Endothelial cell of umbilical vein (primary cell): ENCODE data around the gene CRYBG3. TPM values are rescaled to one million over a fixed set of nuclear protein-coding genes. Genes with fewer than 3 reads are reported as not detected.

ENCODE experiments used
- BruUV-seq: library from RNA; stranded (reverse); fragments of 400-500 nt; replicated peaks from 2 replicates; lab custom pipeline; 2021; lab: Mats Ljungman, UMichigan
- CTCF ChIA-PET: fragments of 300-600, 350-600 bp; sonication (Branson Sonifier 250); formaldehyde crosslinking; loops from one replicate; lab custom pipeline; 2021; ENCODE audit warnings: antibody characterized with exemption, inconsistent platforms; lab: Charles Lee
- POLR2A ChIA-PET: fragments of 300-600, 350-600 bp; sonication (Branson Sonifier 250); formaldehyde crosslinking; loops from one replicate; lab custom pipeline; 2021; ENCODE audit warnings: antibody characterized with exemption, inconsistent platforms; lab: Charles Lee
- DNase-seq: peaks from one replicate; pipeline ENCODE4 v3.0.0-alpha.2; 2011; ENCODE audit warnings: low read depth, low spot score
- FAIRE-seq: peaks from 2 replicates; lab custom pipeline; 2011; peaks lifted over from hg19 to GRCh38; lab: Jason Lieb, UNC
- H2AFZ ChIP-seq: 2 replicates; pipeline ENCODE4 v1.6.0; 2012; ENCODE audit warnings: low read depth, low read length, control low read depth, inconsistent platforms
- H3K27ac ChIP-seq: 2 replicates; pipeline ENCODE4 v1.5.1; 2011; ENCODE audit warnings: low read depth, mild to moderate bottlenecking, control low read depth, low read length, moderate library complexity; ENCODE audit not compliant: insufficient read depth
- H3K27me3 ChIP-seq, 2 experiments: 2 replicates each; pipeline versions ENCODE4 v1.6.0 to v1.6.1; 2011; ENCODE audit warnings: low read length in 2 of 2, mixed read lengths in 1 of 2; ENCODE audit not compliant: control insufficient read depth in 2 of 2, insufficient read depth in 2 of 2
- H3K36me3 ChIP-seq, 2 experiments: 2 replicates in 1 of 2; 3 replicates in 1 of 2; pipeline ENCODE4 v1.5.1; 2011; ENCODE audit warnings: low read length in 2 of 2, mild to moderate bottlenecking in 1 of 2, moderate library complexity in 1 of 2; ENCODE audit not compliant: control insufficient read depth in 2 of 2, insufficient read depth in 2 of 2; ENCODE audit errors: extremely low read depth in 1 of 2
- H3K4me1 ChIP-seq: 3 replicates; pipeline ENCODE4 v1.5.1; 2011; ENCODE audit warnings: mild to moderate bottlenecking, low read length; ENCODE audit not compliant: control insufficient read depth, insufficient read depth; ENCODE audit errors: extremely low read depth
- H3K4me2 ChIP-seq: 2 replicates; pipeline ENCODE4 v1.6.1; 2011; ENCODE audit warnings: low read length, control low read depth, mixed read lengths; ENCODE audit not compliant: insufficient read depth
- H3K4me3 ChIP-seq, 3 experiments: fragments of 200-600 bp in 1 of 3; sonication (generic), shearing (Covaris generic) in 1 of 3; replicated peaks in 1 of 3; 2 replicates each; pipeline ENCODE4 v1.5.1; 2011 to 2016; ENCODE audit warnings: control low read depth in 3 of 3, low read length in 3 of 3, mild to moderate bottlenecking in 2 of 3, inconsistent platforms in 1 of 3, low read depth in 1 of 3, moderate library complexity in 1 of 3; ENCODE audit not compliant: insufficient read depth in 1 of 3
- H3K79me2 ChIP-seq: 2 replicates; pipeline ENCODE4 v1.6.0; 2012; ENCODE audit warnings: low read length, inconsistent platforms; ENCODE audit not compliant: control insufficient read depth, insufficient read depth
- H3K9ac ChIP-seq: replicated peaks from 2 replicates; pipeline ENCODE3; 2011; ENCODE audit warnings: low read length, control low read depth; ENCODE audit not compliant: insufficient read depth; ENCODE audit errors: extremely low read depth
- H3K9me1 ChIP-seq: replicated peaks from 3 replicates; pipeline ENCODE4 v1.6.0; 2011; ENCODE audit warnings: mild to moderate bottlenecking, low read length; ENCODE audit not compliant: control insufficient read depth, insufficient read depth; ENCODE audit errors: extremely low read depth
- H3K9me3 ChIP-seq: replicated peaks from 2 replicates; pipeline ENCODE4 v1.5.1; 2012; ENCODE audit warnings: low read length, inconsistent platforms; ENCODE audit not compliant: control insufficient read depth, insufficient read depth
- H4K20me1 ChIP-seq: replicated peaks from 2 replicates; pipeline ENCODE3; 2011; ENCODE audit warnings: mild to moderate bottlenecking, low read length; ENCODE audit not compliant: control insufficient read depth, insufficient read depth; ENCODE audit errors: extremely low read depth
- EZH2 ChIP-seq: IDR thresholded peaks from 2 replicates; pipeline ENCODE4 v1.6.1; 2012; ENCODE audit warnings: borderline replicate concordance, low read depth, mild to moderate bottlenecking, moderate library complexity, low read length, inconsistent platforms; ENCODE audit not compliant: severe bottlenecking
- FOS ChIP-seq: IDR thresholded peaks from 2 replicates; pipeline ENCODE4 v1.6.1; 2011; ENCODE audit warnings: mild to moderate bottlenecking, low read length, moderate library complexity, borderline replicate concordance; ENCODE audit not compliant: insufficient read depth
- GATA2 ChIP-seq: IDR thresholded peaks from 2 replicates; pipeline ENCODE4 v1.7.0; 2011; ENCODE audit warnings: low read depth, mild to moderate bottlenecking, moderate library complexity, mixed read lengths, low read length; ENCODE audit not compliant: insufficient read length, insufficient read depth
- MYC ChIP-seq: IDR thresholded peaks from one replicate; pipeline ENCODE4 v1.6.1; 2011; ENCODE audit warnings: mild to moderate bottlenecking, low read depth, low read length
- POLR2A ChIP-seq: IDR thresholded peaks from 2 replicates; pipeline ENCODE4 v1.6.1; 2012; ENCODE audit warnings: low read depth, mild to moderate bottlenecking, control low read depth, low read length
- POLR2AphosphoS5 ChIP-seq: IDR thresholded peaks from 2 replicates; pipeline ENCODE4 v1.6.1; 2012; ENCODE audit warnings: low read depth, mild to moderate bottlenecking, control low read depth, low read length, moderate library complexity; ENCODE audit not compliant: insufficient read depth
- dilution Hi-C: fragments of 300-500 bp; cut with MboI; formaldehyde crosslinking; loops from one replicate; pipeline ENCODE4 v1.15.0; 2019; ENCODE audit warnings: low sequenced_read_pairs; ENCODE audit not compliant: extremely low pct_ligation_motif_present
- intact Hi-C: fragments of 100-400 bp; cut with micrococcal nuclease; formaldehyde crosslinking; loops from one replicate; pipeline ENCODE4 v1.10.0; 2022
- polyA plus RNA-seq, 4 experiments: library from polyadenylated mRNA; depleted of rRNA in 3 of 4; stranded (reverse) in 3 of 4; unstranded in 1 of 4; fragments of >200 nt; gene quantifications; 2 replicates each; pipeline versions ENCODE4 v1.2.1 to v1.2.3, GENCODE V29; 2011 to 2012; ENCODE audit warnings: missing spikeins in 1 of 4
- total RNA-seq: library from RNA; stranded (reverse); gene quantifications from 2 replicates; pipeline ENCODE4 v1.2.3, GENCODE V29; 2021
- TF ChIP-seq, protein P1 (sequence below): IDR thresholded peaks from 2 replicates; pipeline ENCODE4 v1.6.1; 2011; ENCODE audit not compliant: insufficient read depth, insufficient read length
- TF ChIP-seq, protein P2 (sequence below), 2 donors: IDR thresholded peaks; 1 replicate in 1 of 2; 2 replicates in 1 of 2; pipeline ENCODE4 v1.5.1; 2011; ENCODE audit warnings: low read length in 2 of 2, mild to moderate bottlenecking in 2 of 2, moderate library complexity in 2 of 2, control low read depth in 1 of 2, inconsistent platforms in 1 of 2, low read depth in 1 of 2; ENCODE audit not compliant: insufficient read depth in 1 of 2; ENCODE audit errors: extremely low read depth in 1 of 2

The CRYBG3 gene
- total and polyA plus RNA-seq, 2 donors (not counting 3 experiments of a cell fraction or from before 2014, with no cell fraction given), result 2.8 to 15.0 TPM

DNA sequence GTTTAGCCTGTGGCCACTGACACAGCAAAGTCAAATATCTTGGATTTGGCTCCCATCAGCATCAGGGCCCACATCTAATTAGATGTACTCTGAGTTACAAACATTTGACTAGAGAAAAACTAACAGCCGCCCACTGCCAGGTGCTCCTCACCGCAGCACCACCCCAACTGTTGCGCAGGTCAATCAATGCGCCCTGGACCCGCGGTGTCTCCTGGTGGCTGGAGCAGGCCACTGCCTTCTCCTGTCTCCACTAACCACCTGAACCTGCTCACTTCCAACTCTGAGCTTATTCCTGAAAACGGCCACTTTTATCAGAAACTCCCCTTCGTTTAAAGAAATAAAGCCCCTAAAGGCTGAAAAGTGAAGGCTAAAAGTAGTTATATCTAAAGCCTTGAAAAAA lies 146.2 kb downstream of the CRYBG3 start:
- Histone ChIP-seq H3K27me3 (no peaks in the 10 kb centered on the region), H3K9ac (no peak overlapping the region), H3K9me1 (no peaks in the 10 kb centered on the region), H3K4me1 (peaks cover 17% of the 10 kb centered on the region), H3K4me3 (no peak overlapping the region), H3K9me3 (no peaks in the 10 kb centered on the region), H3K79me2 (peaks cover 52% of the 10 kb centered on the region), H3K4me2 (no peak overlapping the region), H2AFZ (no peak overlapping the region), H3K36me3 (no peaks in the 10 kb centered on the region), H3K27ac (no peak overlapping the region), H4K20me1 (no peaks in the 10 kb centered on the region)
- TF ChIP-seq MYC (no peak), EZH2 (no peak), POLR2A (no peak), GATA2 (no peak), FOS (no peak), POLR2AphosphoS5 (no peak)
- TF ChIP-seq, protein P1, sequence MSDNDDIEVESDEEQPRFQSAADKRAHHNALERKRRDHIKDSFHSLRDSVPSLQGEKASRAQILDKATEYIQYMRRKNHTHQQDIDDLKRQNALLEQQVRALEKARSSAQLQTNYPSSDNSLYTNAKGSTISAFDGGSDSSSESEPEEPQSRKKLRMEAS, result no peak
- TF ChIP-seq, protein P2, sequence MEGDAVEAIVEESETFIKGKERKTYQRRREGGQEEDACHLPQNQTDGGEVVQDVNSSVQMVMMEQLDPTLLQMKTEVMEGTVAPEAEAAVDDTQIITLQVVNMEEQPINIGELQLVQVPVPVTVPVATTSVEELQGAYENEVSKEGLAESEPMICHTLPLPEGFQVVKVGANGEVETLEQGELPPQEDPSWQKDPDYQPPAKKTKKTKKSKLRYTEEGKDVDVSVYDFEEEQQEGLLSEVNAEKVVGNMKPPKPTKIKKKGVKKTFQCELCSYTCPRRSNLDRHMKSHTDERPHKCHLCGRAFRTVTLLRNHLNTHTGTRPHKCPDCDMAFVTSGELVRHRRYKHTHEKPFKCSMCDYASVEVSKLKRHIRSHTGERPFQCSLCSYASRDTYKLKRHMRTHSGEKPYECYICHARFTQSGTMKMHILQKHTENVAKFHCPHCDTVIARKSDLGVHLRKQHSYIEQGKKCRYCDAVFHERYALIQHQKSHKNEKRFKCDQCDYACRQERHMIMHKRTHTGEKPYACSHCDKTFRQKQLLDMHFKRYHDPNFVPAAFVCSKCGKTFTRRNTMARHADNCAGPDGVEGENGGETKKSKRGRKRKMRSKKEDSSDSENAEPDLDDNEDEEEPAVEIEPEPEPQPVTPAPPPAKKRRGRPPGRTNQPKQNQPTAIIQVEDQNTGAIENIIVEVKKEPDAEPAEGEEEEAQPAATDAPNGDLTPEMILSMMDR (IDR thresholded peaks at IDR 0.05; ENCODE audit: extremely low read depth in 1 of 2, insufficient read depth in 1 of 2, low read depth in 1 of 2, low read length in 2 of 2), result peak in 1 of 2 donors; percentile 10
- ChIA-PET POLR2A (no interaction called here), CTCF (interaction anchor here (1.6 kb wide), 1 partner anchor 203 kb away, joined by 4 read pairs; the partner anchor contains the start of gene ARL6)
- FAIRE-seq (no peak), DNase-seq (no peak)
- BruUV-seq, result no TSS peak
- dilution Hi-C loops (no loop called here), intact Hi-C loops (no loop called here)
